WTC11 (cell line): Measurements from ENCODE around the gene CFAP157. TPM values are rescaled to one million over a fixed set of nuclear protein-coding genes. Genes with fewer than 3 reads are reported as not detected.

ENCODE experiments used
- ATAC-seq: fragments of 200-7000 bp; cut with Tn5 transposase; 2 replicates; pipeline ENCODE4 v1.10.0; 2021; ENCODE audit warnings: mild to moderate bottlenecking, moderate library complexity
- CTCF ChIA-PET: fragments of 300-600 bp; sonication (Branson Sonifier 250); formaldehyde crosslinking; loops from one replicate; lab custom pipeline; 2021; ENCODE audit warnings: antibody characterized with exemption; lab: Charles Lee
- POLR2A ChIA-PET: fragments of 350-600 bp; sonication (Branson Sonifier 250); formaldehyde crosslinking; loops from one replicate; lab custom pipeline; 2021; ENCODE audit warnings: antibody characterized with exemption; lab: Charles Lee
- DNase-seq: peaks from one replicate; pipeline ENCODE4 v3.0.0; 2021; ENCODE audit warnings: low spot score
- H3K27ac Mint-ChIP-seq: 2 replicates; pipeline ENCODE4 v1.8.0; 2021; ENCODE audit warnings: mixed read lengths
- H3K27me3 Mint-ChIP-seq: 2 replicates; pipeline ENCODE4 v1.8.0; 2021; ENCODE audit warnings: low read depth, mild to moderate bottlenecking, moderate library complexity, mixed read lengths
- H3K36me3 Mint-ChIP-seq: 2 replicates; pipeline ENCODE4 v1.8.0; 2021; ENCODE audit warnings: mixed read lengths
- H3K4me1 Mint-ChIP-seq: 2 replicates; pipeline ENCODE4 v1.8.0; 2022; ENCODE audit warnings: mixed read lengths
- H3K4me3 Mint-ChIP-seq: 2 replicates; pipeline ENCODE4 v1.8.0; 2021; ENCODE audit warnings: mild to moderate bottlenecking, moderate library complexity, mixed read lengths
- H3K9me3 Mint-ChIP-seq: 2 replicates; pipeline ENCODE4 v1.8.0; 2021; ENCODE audit warnings: mixed read lengths
- ATF2 ChIP-seq: sonication (generic); formaldehyde crosslinking; IDR thresholded peaks from 2 replicates; pipeline ENCODE4 v1.8.1; 2022; ENCODE audit warnings: low read depth, missing genetic modification reagents, borderline replicate concordance
- ATF6 ChIP-seq: sonication (generic); formaldehyde crosslinking; IDR thresholded peaks from 2 replicates; pipeline ENCODE4 v1.8.1; 2023; ENCODE audit warnings: mild to moderate bottlenecking, missing genetic modification reagents
- KAT7 ChIP-seq: sonication (generic); formaldehyde crosslinking; IDR thresholded peaks from 2 replicates; pipeline ENCODE4 v1.8.1; 2023; ENCODE audit warnings: missing genetic modification reagents, mild to moderate bottlenecking, borderline replicate concordance
- NFATC4 ChIP-seq: fragments of 250-450 bp; sonication (Bioruptor Pico); IDR thresholded peaks from 2 replicates; pipeline ENCODE4 v1.9.0; 2021; ENCODE audit warnings: mild to moderate bottlenecking
- SOX15 ChIP-seq: fragments of 250-450 bp; sonication (Bioruptor Pico); IDR thresholded peaks from 2 replicates; pipeline ENCODE4 v1.9.0; 2021; ENCODE audit warnings: mild to moderate bottlenecking
- ZBTB21 ChIP-seq: sonication (generic); formaldehyde crosslinking; IDR thresholded peaks from 2 replicates; pipeline ENCODE4 v1.8.1; 2023; ENCODE audit warnings: mild to moderate bottlenecking, missing genetic modification reagents, borderline replicate concordance
- ZNF121 ChIP-seq: sonication (generic); formaldehyde crosslinking; IDR thresholded peaks from 2 replicates; pipeline ENCODE4 v1.8.0; 2023; ENCODE audit warnings: missing genetic modification reagents
- ZNF232 ChIP-seq: sonication (generic); formaldehyde crosslinking; IDR thresholded peaks from 2 replicates; pipeline ENCODE4 v1.8.0; 2022; ENCODE audit warnings: mild to moderate bottlenecking, missing genetic modification reagents
- total RNA-seq: library from RNA; stranded (reverse); gene quantifications from 3 replicates; pipeline ENCODE4 v1.2.3, GENCODE V29; 2021
- TF ChIP-seq, protein P1 (sequence below): sonication (generic); formaldehyde crosslinking; IDR thresholded peaks from 2 replicates; pipeline ENCODE4 v1.8.0; 2023; ENCODE audit warnings: mild to moderate bottlenecking, missing genetic modification reagents
- TF ChIP-seq, protein P2 (sequence below): sonication (generic); formaldehyde crosslinking; IDR thresholded peaks from 2 replicates; pipeline ENCODE4 v1.8.1; 2022; ENCODE audit warnings: mild to moderate bottlenecking, moderate library complexity, missing genetic modification reagents
- TF ChIP-seq, protein P3 (sequence below): sonication (generic); formaldehyde crosslinking; IDR thresholded peaks from 2 replicates; pipeline ENCODE4 v1.8.0; 2022; ENCODE audit warnings: mild to moderate bottlenecking, missing genetic modification reagents
- TF ChIP-seq, protein P4 (sequence below): sonication (generic); formaldehyde crosslinking; IDR thresholded peaks from 2 replicates; pipeline ENCODE4 v1.8.1; 2022; ENCODE audit warnings: missing genetic modification reagents, borderline replicate concordance
- TF ChIP-seq, protein P5 (sequence below): sonication (generic); formaldehyde crosslinking; conservative IDR thresholded peaks from 2 replicates; pipeline ENCODE4 v1.8.1; 2023; ENCODE audit warnings: mild to moderate bottlenecking, low read depth, missing genetic modification reagents, moderate library complexity
- TF ChIP-seq, protein P6 (sequence below): sonication (generic); formaldehyde crosslinking; IDR thresholded peaks from 2 replicates; pipeline ENCODE4 v1.8.1; 2023; ENCODE audit warnings: mild to moderate bottlenecking, missing genetic modification reagents, moderate library complexity

Gene CFAP157
- total RNA-seq, 1 experiment from 2014 or later: 0.22 TPM

DNA sequence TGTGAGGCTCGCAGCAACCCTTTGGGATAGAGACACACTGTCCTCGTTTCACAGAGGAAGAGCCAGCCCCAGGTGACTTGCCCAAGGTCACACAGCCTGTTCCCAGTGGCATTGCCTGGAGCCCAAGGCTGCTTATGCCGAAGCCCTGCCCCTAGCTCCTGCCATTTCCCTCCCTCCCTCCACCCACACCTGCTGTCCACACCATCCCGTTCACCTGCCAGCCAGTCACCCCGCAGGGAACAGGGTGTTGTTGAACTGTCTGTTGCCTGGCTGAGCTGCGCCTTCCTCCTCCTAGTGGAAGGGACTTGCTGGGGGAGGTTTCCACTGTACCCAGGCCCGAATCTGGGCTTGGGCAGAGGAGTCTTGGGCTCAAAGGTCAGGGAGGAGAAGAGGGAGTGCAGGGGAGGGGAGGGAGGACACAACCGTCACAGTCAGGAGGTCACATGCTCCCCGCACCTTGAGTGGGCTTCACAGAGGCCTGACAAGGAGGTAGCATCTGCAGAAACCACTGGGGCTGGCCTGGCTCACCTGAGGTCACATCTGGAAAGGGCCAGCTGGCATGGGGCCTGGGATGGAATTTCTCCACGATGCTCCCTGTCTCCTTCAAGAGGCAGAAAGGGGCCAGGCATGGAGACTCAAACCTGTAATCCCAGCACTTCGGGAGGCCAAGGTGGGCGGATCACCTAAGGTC lies 15.4 kb downstream of the CFAP157 start:
- H3K36me3 Mint-ChIP-seq: no peaks in the 10 kb centered on the region
- H3K4me3 Mint-ChIP-seq: no peak overlapping the region
- H3K9me3 Mint-ChIP-seq: no peaks in the 10 kb centered on the region
- no peaks in the 10 kb centered on the region for H3K27me3 Mint-ChIP-seq
- CTCF ChIA-PET: interaction anchor here (0.8 to 1.6 kb wide), 5 partner anchors 10 to 232 kb away, joined by 3 to 16 read pairs (median 3); partner anchors contain the start of gene TOR2A
- no peak for TF ChIP-seq NFATC4
- TF ChIP-seq, protein P1, sequence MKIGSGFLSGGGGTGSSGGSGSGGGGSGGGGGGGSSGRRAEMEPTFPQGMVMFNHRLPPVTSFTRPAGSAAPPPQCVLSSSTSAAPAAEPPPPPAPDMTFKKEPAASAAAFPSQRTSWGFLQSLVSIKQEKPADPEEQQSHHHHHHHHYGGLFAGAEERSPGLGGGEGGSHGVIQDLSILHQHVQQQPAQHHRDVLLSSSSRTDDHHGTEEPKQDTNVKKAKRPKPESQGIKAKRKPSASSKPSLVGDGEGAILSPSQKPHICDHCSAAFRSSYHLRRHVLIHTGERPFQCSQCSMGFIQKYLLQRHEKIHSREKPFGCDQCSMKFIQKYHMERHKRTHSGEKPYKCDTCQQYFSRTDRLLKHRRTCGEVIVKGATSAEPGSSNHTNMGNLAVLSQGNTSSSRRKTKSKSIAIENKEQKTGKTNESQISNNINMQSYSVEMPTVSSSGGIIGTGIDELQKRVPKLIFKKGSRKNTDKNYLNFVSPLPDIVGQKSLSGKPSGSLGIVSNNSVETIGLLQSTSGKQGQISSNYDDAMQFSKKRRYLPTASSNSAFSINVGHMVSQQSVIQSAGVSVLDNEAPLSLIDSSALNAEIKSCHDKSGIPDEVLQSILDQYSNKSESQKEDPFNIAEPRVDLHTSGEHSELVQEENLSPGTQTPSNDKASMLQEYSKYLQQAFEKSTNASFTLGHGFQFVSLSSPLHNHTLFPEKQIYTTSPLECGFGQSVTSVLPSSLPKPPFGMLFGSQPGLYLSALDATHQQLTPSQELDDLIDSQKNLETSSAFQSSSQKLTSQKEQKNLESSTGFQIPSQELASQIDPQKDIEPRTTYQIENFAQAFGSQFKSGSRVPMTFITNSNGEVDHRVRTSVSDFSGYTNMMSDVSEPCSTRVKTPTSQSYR (CRISPR knock-in tag): no peak
- no peak for TF ChIP-seq ATF6
- TF ChIP-seq, protein P2, sequence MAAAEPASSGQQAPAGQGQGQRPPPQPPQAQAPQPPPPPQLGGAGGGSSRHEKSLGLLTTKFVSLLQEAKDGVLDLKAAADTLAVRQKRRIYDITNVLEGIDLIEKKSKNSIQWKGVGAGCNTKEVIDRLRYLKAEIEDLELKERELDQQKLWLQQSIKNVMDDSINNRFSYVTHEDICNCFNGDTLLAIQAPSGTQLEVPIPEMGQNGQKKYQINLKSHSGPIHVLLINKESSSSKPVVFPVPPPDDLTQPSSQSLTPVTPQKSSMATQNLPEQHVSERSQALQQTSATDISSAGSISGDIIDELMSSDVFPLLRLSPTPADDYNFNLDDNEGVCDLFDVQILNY (CRISPR knock-in tag): no peak
- no peak for TF ChIP-seq ZBTB21 (CRISPR knock-in tag)
- TF ChIP-seq SOX15 (CRISPR knock-in tag): no peak
- TF ChIP-seq KAT7: no peak
- TF ChIP-seq, protein P3, sequence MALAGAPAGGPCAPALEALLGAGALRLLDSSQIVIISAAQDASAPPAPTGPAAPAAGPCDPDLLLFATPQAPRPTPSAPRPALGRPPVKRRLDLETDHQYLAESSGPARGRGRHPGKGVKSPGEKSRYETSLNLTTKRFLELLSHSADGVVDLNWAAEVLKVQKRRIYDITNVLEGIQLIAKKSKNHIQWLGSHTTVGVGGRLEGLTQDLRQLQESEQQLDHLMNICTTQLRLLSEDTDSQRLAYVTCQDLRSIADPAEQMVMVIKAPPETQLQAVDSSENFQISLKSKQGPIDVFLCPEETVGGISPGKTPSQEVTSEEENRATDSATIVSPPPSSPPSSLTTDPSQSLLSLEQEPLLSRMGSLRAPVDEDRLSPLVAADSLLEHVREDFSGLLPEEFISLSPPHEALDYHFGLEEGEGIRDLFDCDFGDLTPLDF (CRISPR knock-in tag): no peak
- TF ChIP-seq ATF2 (CRISPR knock-in tag): no peak
- no peak for TF ChIP-seq ZNF232 (CRISPR knock-in tag)
- TF ChIP-seq, protein P4, sequence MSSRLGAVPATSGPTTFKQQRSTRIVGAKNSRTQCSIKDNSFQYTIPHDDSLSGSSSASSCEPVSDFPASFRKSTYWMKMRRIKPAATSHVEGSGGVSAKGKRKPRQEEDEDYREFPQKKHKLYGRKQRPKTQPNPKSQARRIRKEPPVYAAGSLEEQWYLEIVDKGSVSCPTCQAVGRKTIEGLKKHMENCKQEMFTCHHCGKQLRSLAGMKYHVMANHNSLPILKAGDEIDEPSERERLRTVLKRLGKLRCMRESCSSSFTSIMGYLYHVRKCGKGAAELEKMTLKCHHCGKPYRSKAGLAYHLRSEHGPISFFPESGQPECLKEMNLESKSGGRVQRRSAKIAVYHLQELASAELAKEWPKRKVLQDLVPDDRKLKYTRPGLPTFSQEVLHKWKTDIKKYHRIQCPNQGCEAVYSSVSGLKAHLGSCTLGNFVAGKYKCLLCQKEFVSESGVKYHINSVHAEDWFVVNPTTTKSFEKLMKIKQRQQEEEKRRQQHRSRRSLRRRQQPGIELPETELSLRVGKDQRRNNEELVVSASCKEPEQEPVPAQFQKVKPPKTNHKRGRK (CRISPR knock-in tag): no peak
- TF ChIP-seq, protein P5, sequence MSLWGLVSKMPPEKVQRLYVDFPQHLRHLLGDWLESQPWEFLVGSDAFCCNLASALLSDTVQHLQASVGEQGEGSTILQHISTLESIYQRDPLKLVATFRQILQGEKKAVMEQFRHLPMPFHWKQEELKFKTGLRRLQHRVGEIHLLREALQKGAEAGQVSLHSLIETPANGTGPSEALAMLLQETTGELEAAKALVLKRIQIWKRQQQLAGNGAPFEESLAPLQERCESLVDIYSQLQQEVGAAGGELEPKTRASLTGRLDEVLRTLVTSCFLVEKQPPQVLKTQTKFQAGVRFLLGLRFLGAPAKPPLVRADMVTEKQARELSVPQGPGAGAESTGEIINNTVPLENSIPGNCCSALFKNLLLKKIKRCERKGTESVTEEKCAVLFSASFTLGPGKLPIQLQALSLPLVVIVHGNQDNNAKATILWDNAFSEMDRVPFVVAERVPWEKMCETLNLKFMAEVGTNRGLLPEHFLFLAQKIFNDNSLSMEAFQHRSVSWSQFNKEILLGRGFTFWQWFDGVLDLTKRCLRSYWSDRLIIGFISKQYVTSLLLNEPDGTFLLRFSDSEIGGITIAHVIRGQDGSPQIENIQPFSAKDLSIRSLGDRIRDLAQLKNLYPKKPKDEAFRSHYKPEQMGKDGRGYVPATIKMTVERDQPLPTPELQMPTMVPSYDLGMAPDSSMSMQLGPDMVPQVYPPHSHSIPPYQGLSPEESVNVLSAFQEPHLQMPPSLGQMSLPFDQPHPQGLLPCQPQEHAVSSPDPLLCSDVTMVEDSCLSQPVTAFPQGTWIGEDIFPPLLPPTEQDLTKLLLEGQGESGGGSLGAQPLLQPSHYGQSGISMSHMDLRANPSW: no peak
- TF ChIP-seq, protein P6, sequence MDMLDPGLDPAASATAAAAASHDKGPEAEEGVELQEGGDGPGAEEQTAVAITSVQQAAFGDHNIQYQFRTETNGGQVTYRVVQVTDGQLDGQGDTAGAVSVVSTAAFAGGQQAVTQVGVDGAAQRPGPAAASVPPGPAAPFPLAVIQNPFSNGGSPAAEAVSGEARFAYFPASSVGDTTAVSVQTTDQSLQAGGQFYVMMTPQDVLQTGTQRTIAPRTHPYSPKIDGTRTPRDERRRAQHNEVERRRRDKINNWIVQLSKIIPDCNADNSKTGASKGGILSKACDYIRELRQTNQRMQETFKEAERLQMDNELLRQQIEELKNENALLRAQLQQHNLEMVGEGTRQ (CRISPR knock-in tag): no peak
- no peak for TF ChIP-seq ZNF121
- ATAC-seq (peak; percentile 6; the same call in 1 of the 2 replicates), DNase-seq (no peak)
- no peak overlapping the region for H3K27ac Mint-ChIP-seq
- POLR2A ChIA-PET: no interaction called here
- H3K4me1 Mint-ChIP-seq: peaks cover 14% of the 10 kb centered on the region
